BJ (cell line): ENCODE measurements around the gene RALGAPA2. TPM values are rescaled to one million over a fixed set of nuclear protein-coding genes. Genes with fewer than 3 reads are reported as not detected.

ENCODE experiments used
- CTCF ChIA-PET: fragments of 350-600 bp; formaldehyde crosslinking; extraction: SDS; loops from one replicate; lab custom pipeline; 2021; ENCODE audit warnings: antibody characterized with exemption, inconsistent platforms; lab: Yijun Ruan, JAX
- POLR2A ChIA-PET: fragments of 300-600 bp; sonication (Branson Sonifier 250); formaldehyde crosslinking; extraction: SDS; loops from one replicate; lab custom pipeline; 2021; ENCODE audit warnings: antibody characterized with exemption; lab: Charles Lee
- DNase-seq: peaks from one replicate; pipeline ENCODE4 v3.0.0-alpha.2; 2011; ENCODE audit warnings: low read depth
- H3K27me3 ChIP-seq: 2 replicates; pipeline ENCODE4 v1.6.0; 2011; ENCODE audit warnings: low read length; ENCODE audit not compliant: control insufficient read depth, insufficient read depth
- H3K36me3 ChIP-seq: 2 replicates; pipeline ENCODE4 v1.5.1; 2011; ENCODE audit warnings: low read length; ENCODE audit not compliant: control insufficient read depth, insufficient read depth
- H3K4me3 ChIP-seq: 2 replicates; pipeline ENCODE4 v1.5.1; 2011; ENCODE audit warnings: low read depth, mild to moderate bottlenecking, control low read depth, low read length
- CTCF ChIP-seq: IDR thresholded peaks from 2 replicates; pipeline ENCODE4 v1.5.1; 2011; ENCODE audit warnings: low read depth, mild to moderate bottlenecking, control low read depth, inconsistent platforms, low read length, moderate library complexity; ENCODE audit not compliant: insufficient read depth
- polyA plus RNA-seq: library from polyadenylated mRNA; depleted of rRNA; stranded (reverse); fragments of >200 nt; gene quantifications from 2 replicates; pipeline ENCODE4 v1.2.3, GENCODE V29; 2011

RALGAPA2 gene
- polyA plus RNA-seq, 1 experiment, result 1.4 TPM

GRCh38 chr20:20390393-20390792, 322.1 kb downstream of the RALGAPA2 start:
- Histone ChIP-seq H3K4me3 (no peak overlapping the region), H3K27me3 (no peaks in the 10 kb centered on the region), H3K36me3 (no peaks in the 10 kb centered on the region)
- TF ChIP-seq CTCF, result no peak
- no peak for DNase-seq
- ChIA-PET POLR2A (no interaction called here), CTCF (interaction anchor here (1.0 kb wide), 1 partner anchor 17 kb away, joined by 3 read pairs; no protein-coding TSS in a partner anchor)

GRCh38 chr20:20386192-20386591, 326.3 kb downstream of the RALGAPA2 start:
- no peak for DNase-seq
- POLR2A ChIA-PET, result no interaction called here
- CTCF ChIA-PET, result no interaction called here
- Histone ChIP-seq H3K27me3 (no peaks in the 10 kb centered on the region), H3K4me3 (no peak overlapping the region), H3K36me3 (no peaks in the 10 kb centered on the region)
- TF ChIP-seq CTCF, result no peak

- ChIA-PET CTCF (interaction anchor here (1.4 kb wide), 1 partner anchor 8 kb away, joined by 3 read pairs; no protein-coding TSS in a partner anchor), POLR2A (no interaction called here)
- TF ChIP-seq CTCF, result no peak
- DNase-seq, result no peak
- Histone ChIP-seq H3K27me3 (peaks cover 11% of the 10 kb centered on the region), H3K36me3 (no peaks in the 10 kb centered on the region), H3K4me3 (no peak overlapping the region)
Observed at GRCh38 chr20:20375862-20376261, 336.6 kb downstream of the RALGAPA2 start.

GRCh38 chr20:20373091-20373571, 339.3 kb downstream of the RALGAPA2 start:
- TF ChIP-seq CTCF, result no peak
- Histone ChIP-seq H3K27me3 (peaks cover 19% of the 10 kb centered on the region), H3K4me3 (no peak overlapping the region), H3K36me3 (no peaks in the 10 kb centered on the region)
- ChIA-PET POLR2A (no interaction called here), CTCF (interaction anchor here (0.9 to 1.1 kb wide), 2 partner anchors 18 to 221 kb away, joined by 3 read pairs; no protein-coding TSS in a partner anchor)
- peak; percentile 67 for DNase-seq

GRCh38 chr20:20371681-20372080, 340.8 kb downstream of the RALGAPA2 start:
- DNase-seq, result no peak
- Histone ChIP-seq H3K27me3 (peaks cover 25% of the 10 kb centered on the region), H3K4me3 (no peak overlapping the region), H3K36me3 (no peaks in the 10 kb centered on the region)
- no peak for TF ChIP-seq CTCF
- POLR2A ChIA-PET, result no interaction called here
- CTCF ChIA-PET, result interaction anchor here (0.8 to 1.4 kb wide), 3 partner anchors 11 to 36 kb away, joined by 3 to 5 read pairs (median 3); no protein-coding TSS in a partner anchor
